Stimulated activated CD8-positive, alpha-beta memory T cell treated with anti-CD3 and anti-CD28 coated beads, Interleukin-7, amount 100 ng/mL, for 48 hours (primary cell): ENCODE results near the gene MYO15B.

Source experiments
- DNase-seq, 2 donors: peaks; one replicate each; pipeline ENCODE4 v3.0.0-alpha.2; 2020; ENCODE audit warnings: low read depth in 1 of 2; ENCODE audit errors: extremely low read depth in 1 of 2

Gene MYO15B

GRCh38 chr17:75601057-75601987 is 13.7 kb downstream of the MYO15B start:
- peak in 1 of 2 donors; percentile 57 for DNase-seq

GRCh38 chr17:75602644-75603043 is 15.0 kb downstream of the MYO15B start:
- no peak for DNase-seq

GRCh38 chr17:75603123-75603522 is 15.5 kb downstream of the MYO15B start:
- no peak for DNase-seq

- no peak for DNase-seq
These were observed 16.6 kb downstream of the MYO15B start for GRCh38 chr17:75604034-75604695.

- no peak for DNase-seq
These were observed 18.2 kb downstream of the MYO15B start for GRCh38 chr17:75605790-75606189.

GRCh38 chr17:75607086-75607485 is 19.5 kb downstream of the MYO15B start:
- no peak for DNase-seq

GRCh38 chr17:75610103-75610984 is 22.7 kb downstream of the MYO15B start:
- no peak for DNase-seq

- DNase-seq: no peak
These were observed 24.3 kb downstream of the MYO15B start for GRCh38 chr17:75611851-75612429.

- DNase-seq: no peak
These were observed 25.5 kb downstream of the MYO15B start for GRCh38 chr17:75612906-75613626.

- no peak for DNase-seq
These were observed 26.4 kb downstream of the MYO15B start for GRCh38 chr17:75614006-75614405.

- DNase-seq: no peak
These were observed 27.1 kb downstream of the MYO15B start for GRCh38 chr17:75614556-75615270.

GRCh38 chr17:75615301-75615700 is 27.7 kb downstream of the MYO15B start:
- no peak for DNase-seq

GRCh38 chr17:75616521-75617122 is 29.0 kb downstream of the MYO15B start:
- DNase-seq: no peak

- DNase-seq: no peak
These were observed 29.6 kb downstream of the MYO15B start for GRCh38 chr17:75617218-75617617.

- DNase-seq: no peak
These were observed 30.1 kb downstream of the MYO15B start for GRCh38 chr17:75617675-75618074.

- no peak for DNase-seq
These were observed 32.2 kb downstream of the MYO15B start for GRCh38 chr17:75619506-75620431.

- no peak for DNase-seq
These were observed 33.9 kb downstream of the MYO15B start for GRCh38 chr17:75621489-75621888.

GRCh38 chr17:75622076-75622475 is 34.5 kb downstream of the MYO15B start:
- no peak for DNase-seq
